ENCODE data around the gene RUSF1. TPM values are rescaled to one million over a fixed set of nuclear protein-coding genes. Genes with fewer than 3 reads are reported as not detected.
A peak's percentile ranks its signal among the peaks of the same experiment; 100 is the strongest.

Gene RUSF1
- total and polyA plus RNA-seq, 7 experiments from 2014 or later = 22.8 to 118 (median 66.6) TPM

DNA sequence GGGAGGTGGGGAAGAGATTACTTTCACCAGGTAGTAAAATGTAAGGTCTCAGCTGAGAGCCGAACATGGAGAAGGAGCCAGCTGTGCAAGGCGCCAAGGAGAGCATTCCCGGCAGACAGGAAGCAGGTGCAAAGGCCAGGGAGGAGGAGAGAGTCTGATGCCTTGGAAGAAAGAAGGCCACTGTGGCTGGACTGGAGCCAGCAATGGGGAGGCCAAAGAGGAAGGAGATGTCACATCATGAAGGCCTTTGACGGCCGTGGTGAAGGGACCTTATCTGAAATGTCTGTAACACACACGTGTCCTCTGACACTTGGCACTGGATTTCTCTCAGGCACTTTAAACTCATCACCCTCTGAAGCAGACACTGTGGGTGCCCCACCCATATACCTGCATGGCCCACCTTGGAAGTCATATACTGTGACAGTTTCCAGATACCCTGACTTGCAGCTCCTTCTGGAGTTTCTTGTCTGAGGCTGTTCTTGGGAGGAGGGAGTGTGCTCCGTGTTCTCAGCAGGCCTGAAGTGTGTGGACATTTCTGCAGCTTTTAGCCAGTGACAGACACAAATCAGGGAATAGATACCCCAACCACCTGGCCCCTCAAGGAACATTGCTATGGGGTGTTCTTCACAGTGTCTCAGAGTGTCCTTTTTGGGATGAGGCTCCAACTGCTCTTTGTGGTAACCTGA is 27.2 kb downstream of the RUSF1 start:
- H3K4me3 Mint-ChIP-seq = no peak overlapping the region
- ChIA-PET CTCF (no interaction called here), POLR2A (interaction anchor here (0.9 kb wide), 1 partner anchor 9 kb away, joined by 3 read pairs; no protein-coding TSS in a partner anchor)
- ATAC-seq = no peak
- no peak for DNase-seq
- Histone ChIP-seq H3K27ac (ENCODE audit: low read depth, low read length) (no peak overlapping the region), H3K9me3 (ENCODE audit: control insufficient read depth in 2 of 3, low read length in 3 of 3) (no peaks in the 10 kb centered on the region), H3K27me3 (ENCODE audit: control insufficient read depth in 2 of 2, insufficient read depth in 2 of 2, low read length in 2 of 2) (no peaks in the 10 kb centered on the region), H3K4me3 (ENCODE audit: low read length) (no peak overlapping the region), H3K4me1 (ENCODE audit: control insufficient read depth in 2 of 2, insufficient read depth in 2 of 2, low read length in 2 of 2) (no peaks in the 10 kb centered on the region), H3K36me3 (ENCODE audit: control insufficient read depth in 2 of 3, insufficient read depth in 3 of 3, low read length in 3 of 3) (no peaks in the 10 kb centered on the region)
- peaks cover 11 to 22% (median 15%) of the 10 kb centered on the region in 7 donors for H3K4me1 Mint-ChIP-seq
- intact Hi-C loops (cut with micrococcal nuclease) = no loop called here
- H3K27me3 Mint-ChIP-seq = peaks cover 0 to 49% (median 0%) of the 10 kb centered on the region in 5 donors
- no peaks in the 10 kb centered on the region for H3K36me3 Mint-ChIP-seq
- no peak overlapping the region for H3K27ac Mint-ChIP-seq
- no peaks in the 10 kb centered on the region for H3K9me3 Mint-ChIP-seq

DNA sequence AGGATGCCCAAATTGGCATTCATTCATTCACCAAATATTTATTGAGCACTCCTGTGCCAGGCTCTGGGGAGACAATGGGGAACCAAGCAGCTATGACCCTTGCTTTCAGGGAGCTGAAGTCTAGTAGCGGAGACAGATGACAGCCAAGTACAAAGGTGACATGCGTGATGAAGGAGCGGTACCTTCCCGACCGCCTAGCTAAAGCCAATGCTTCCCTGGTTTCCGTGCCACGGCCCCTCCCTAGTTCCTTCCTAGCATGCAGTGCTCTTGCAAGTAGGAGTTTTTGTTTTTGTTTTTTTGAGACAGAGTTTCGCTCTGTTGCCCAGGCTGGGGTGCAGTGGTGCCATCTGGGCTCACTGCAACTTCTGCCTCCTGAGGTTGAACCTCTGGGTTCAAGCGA is 28.4 kb downstream of the RUSF1 start:
- H3K27me3 Mint-ChIP-seq = peaks cover 0 to 47% (median 0%) of the 10 kb centered on the region in 5 donors
- no peaks in the 10 kb centered on the region for H3K36me3 Mint-ChIP-seq
- intact Hi-C loops (cut with micrococcal nuclease) = loop anchor here in 1 of 2 donors (5.0 kb wide), 1 partner anchor 233 kb away; a partner anchor contains a TSS
- H3K27ac Mint-ChIP-seq = peak overlapping the region in 1 of 9 donors; percentile 52
- H3K4me3 Mint-ChIP-seq = no peak overlapping the region
- H3K9me3 ChIP-seq (ENCODE audit: control insufficient read depth in 2 of 3, low read length in 3 of 3) = no peaks in the 10 kb centered on the region
- H3K9me3 Mint-ChIP-seq = no peaks in the 10 kb centered on the region
- H3K27ac ChIP-seq (ENCODE audit: low read depth, low read length) = no peak overlapping the region
- no peaks in the 10 kb centered on the region for H3K36me3 ChIP-seq (ENCODE audit: control insufficient read depth in 2 of 3, insufficient read depth in 3 of 3, low read length in 3 of 3)
- no peak overlapping the region for H3K4me3 ChIP-seq (ENCODE audit: low read length)
- ATAC-seq (no peak), DNase-seq (no peak)
- ChIA-PET CTCF (interaction anchor here (1.6 kb wide), 1 partner anchor 37 kb away, joined by 4 read pairs; the partner anchor contains the start of gene ZNF843), POLR2A (interaction anchor here (7.8 kb wide), 1 partner anchor 21 kb away, joined by 69 read pairs; the partner anchor contains the start of gene ARMC5)
- H3K4me1 Mint-ChIP-seq = peaks cover 6 to 20% (median 11%) of the 10 kb centered on the region in 7 donors
- no peaks in the 10 kb centered on the region for H3K27me3 ChIP-seq (ENCODE audit: control insufficient read depth in 2 of 2, insufficient read depth in 2 of 2, low read length in 2 of 2)
- H3K4me1 ChIP-seq (ENCODE audit: control insufficient read depth in 2 of 2, insufficient read depth in 2 of 2, low read length in 2 of 2) = no peaks in the 10 kb centered on the region

DNA sequence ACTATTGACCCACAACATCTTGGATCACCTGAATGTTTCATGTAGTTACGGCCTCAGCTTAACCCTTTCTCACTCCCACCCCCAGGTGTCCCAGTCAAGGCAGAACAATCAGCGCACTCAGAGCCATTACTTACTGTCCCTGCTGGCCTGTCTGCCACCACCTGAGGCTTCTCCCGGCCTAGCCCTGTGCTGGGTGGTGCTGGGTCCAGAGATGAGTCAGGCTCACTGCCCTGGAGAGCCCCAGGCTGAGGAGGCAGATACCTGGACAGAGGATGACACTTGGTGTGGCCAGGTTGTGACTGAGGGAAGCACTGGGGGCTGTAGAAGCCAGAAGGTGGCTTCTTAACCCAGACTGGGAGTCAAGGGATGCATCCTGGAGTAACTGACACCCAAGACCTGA is 29.2 kb downstream of the RUSF1 start:
- peaks cover 7 to 20% (median 11%) of the 10 kb centered on the region in 7 donors for H3K4me1 Mint-ChIP-seq
- POLR2A ChIA-PET = interaction anchor here (0.9 to 7.8 kb wide), 2 partner anchors 20 to 26 kb away, joined by 3 to 69 read pairs; partner anchors contain the start of gene ARMC5
- Histone ChIP-seq H3K36me3 (ENCODE audit: control insufficient read depth in 2 of 3, insufficient read depth in 3 of 3, low read length in 3 of 3) (no peaks in the 10 kb centered on the region), H3K9me3 (ENCODE audit: control insufficient read depth in 2 of 3, low read length in 3 of 3) (no peaks in the 10 kb centered on the region), H3K27ac (ENCODE audit: low read depth, low read length) (no peak overlapping the region), H3K27me3 (ENCODE audit: control insufficient read depth in 2 of 2, insufficient read depth in 2 of 2, low read length in 2 of 2) (no peaks in the 10 kb centered on the region), H3K4me3 (ENCODE audit: low read length) (no peak overlapping the region), H3K4me1 (ENCODE audit: control insufficient read depth in 2 of 2, insufficient read depth in 2 of 2, low read length in 2 of 2) (no peaks in the 10 kb centered on the region)
- ATAC-seq (no peak), DNase-seq (no peak)
- H3K4me3 Mint-ChIP-seq = peak overlapping the region in 1 of 10 donors; percentile 11
- H3K9me3 Mint-ChIP-seq = no peaks in the 10 kb centered on the region
- H3K27ac Mint-ChIP-seq = peak overlapping the region in 1 of 9 donors; percentile 50
- H3K27me3 Mint-ChIP-seq = peaks cover 0 to 55% (median 0%) of the 10 kb centered on the region in 5 donors
- intact Hi-C loops (cut with micrococcal nuclease) = loop anchor here in 1 of 2 donors (5.0 kb wide), 1 partner anchor 233 kb away; a partner anchor contains a TSS
- CTCF ChIA-PET = interaction anchor here (1.6 kb wide), 1 partner anchor 36 kb away, joined by 4 read pairs; the partner anchor contains the start of gene ZNF843
- H3K36me3 Mint-ChIP-seq = no peaks in the 10 kb centered on the region

DNA sequence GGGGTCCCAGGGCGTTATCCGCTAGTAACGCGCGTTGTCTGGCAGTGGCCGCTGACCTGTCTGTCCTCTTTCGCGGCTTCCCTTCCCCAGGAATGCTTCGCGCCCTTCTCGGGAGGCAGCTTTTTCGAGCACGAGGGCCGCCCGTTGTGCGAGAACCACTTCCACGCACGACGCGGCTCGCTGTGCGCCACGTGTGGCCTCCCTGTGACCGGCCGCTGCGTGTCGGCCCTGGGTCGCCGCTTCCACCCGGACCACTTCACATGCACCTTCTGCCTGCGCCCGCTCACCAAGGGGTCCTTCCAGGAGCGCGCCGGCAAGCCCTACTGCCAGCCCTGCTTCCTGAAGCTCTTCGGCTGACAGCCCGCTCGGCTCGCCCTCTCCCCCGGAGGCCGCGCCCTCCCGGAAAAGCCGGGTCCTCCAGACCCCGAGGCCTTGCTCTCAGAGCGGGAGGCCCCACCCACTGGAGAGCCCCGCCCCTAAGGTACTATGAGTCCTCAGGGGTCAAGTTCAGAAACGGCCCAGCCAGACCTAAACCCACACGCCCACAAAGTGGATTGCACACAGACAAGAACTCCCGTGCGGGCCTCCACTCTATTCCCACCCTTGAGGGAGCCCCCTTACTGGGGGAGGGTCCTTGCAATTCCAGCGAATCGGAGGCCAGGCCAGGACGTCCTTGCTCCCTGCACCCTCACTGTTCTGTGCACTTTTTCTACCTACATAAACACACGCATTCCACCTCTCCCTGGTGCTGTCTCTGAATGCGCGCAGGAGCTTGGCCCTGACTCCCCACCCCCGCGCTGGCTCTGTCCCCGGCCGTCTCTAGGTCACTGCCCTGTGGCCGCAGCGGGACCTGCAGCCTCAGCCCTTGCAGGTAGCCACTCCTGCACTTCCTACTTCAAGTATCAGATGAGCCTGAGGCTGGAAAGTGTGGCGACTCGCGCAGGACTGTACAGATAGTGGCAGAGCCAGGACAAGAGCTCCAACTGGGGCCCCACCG is 30.7 kb downstream of the RUSF1 start:
- H3K36me3 ChIP-seq (ENCODE audit: control insufficient read depth in 2 of 3, insufficient read depth in 3 of 3, low read length in 3 of 3) = no peaks in the 10 kb centered on the region
- H3K4me3 ChIP-seq (ENCODE audit: low read length) = peak overlapping the region; percentile 48
- ATAC-seq (peak; percentile 26), DNase-seq (peak in 1 of 9 donors; percentile 40)
- peak overlapping the region; percentile 58 for H3K27ac ChIP-seq (ENCODE audit: low read depth, low read length)
- Mint-ChIP-seq H3K4me1 (peaks cover 8 to 25% (median 16%) of the 10 kb centered on the region in 7 donors), H3K36me3 (no peaks in the 10 kb centered on the region), H3K27me3 (peaks cover 0 to 64% (median 7%) of the 10 kb centered on the region in 5 donors), H3K9me3 (no peaks in the 10 kb centered on the region), H3K27ac (peak overlapping the region in 6 of 9 donors; percentile 20 to 83 (median 56)), H3K4me3 (peak overlapping the region; percentile 73 to 91 (median 82))
- H3K9me3 ChIP-seq (ENCODE audit: control insufficient read depth in 2 of 3, low read length in 3 of 3) = no peaks in the 10 kb centered on the region
- intact Hi-C loops (cut with micrococcal nuclease) = loop anchor here (1.0 to 5.0 kb wide), 5 partner anchors 10 to 235 kb away; partner anchors contain the start of genes ARMC5 (in 1 of the 2) and RUSF1 (in 1 of the 2)
- H3K27me3 ChIP-seq (ENCODE audit: control insufficient read depth in 2 of 2, insufficient read depth in 2 of 2, low read length in 2 of 2) = no peaks in the 10 kb centered on the region
- ChIA-PET POLR2A (interaction anchor here (0.7 to 7.8 kb wide), 8 partner anchors 11 to 520 kb away, joined by 3 to 69 read pairs (median 4); partner anchors contain the start of genes ARMC5, RUSF1 and SETD1A), CTCF (interaction anchor here (0.9 to 1.1 kb wide), 3 partner anchors 19 to 391 kb away, joined by 3 read pairs; partner anchors contain the start of gene ARMC5)
- peaks cover 0 to 3% of the 10 kb centered on the region in 2 donors for H3K4me1 ChIP-seq (ENCODE audit: control insufficient read depth in 2 of 2, insufficient read depth in 2 of 2, low read length in 2 of 2)

DNA sequence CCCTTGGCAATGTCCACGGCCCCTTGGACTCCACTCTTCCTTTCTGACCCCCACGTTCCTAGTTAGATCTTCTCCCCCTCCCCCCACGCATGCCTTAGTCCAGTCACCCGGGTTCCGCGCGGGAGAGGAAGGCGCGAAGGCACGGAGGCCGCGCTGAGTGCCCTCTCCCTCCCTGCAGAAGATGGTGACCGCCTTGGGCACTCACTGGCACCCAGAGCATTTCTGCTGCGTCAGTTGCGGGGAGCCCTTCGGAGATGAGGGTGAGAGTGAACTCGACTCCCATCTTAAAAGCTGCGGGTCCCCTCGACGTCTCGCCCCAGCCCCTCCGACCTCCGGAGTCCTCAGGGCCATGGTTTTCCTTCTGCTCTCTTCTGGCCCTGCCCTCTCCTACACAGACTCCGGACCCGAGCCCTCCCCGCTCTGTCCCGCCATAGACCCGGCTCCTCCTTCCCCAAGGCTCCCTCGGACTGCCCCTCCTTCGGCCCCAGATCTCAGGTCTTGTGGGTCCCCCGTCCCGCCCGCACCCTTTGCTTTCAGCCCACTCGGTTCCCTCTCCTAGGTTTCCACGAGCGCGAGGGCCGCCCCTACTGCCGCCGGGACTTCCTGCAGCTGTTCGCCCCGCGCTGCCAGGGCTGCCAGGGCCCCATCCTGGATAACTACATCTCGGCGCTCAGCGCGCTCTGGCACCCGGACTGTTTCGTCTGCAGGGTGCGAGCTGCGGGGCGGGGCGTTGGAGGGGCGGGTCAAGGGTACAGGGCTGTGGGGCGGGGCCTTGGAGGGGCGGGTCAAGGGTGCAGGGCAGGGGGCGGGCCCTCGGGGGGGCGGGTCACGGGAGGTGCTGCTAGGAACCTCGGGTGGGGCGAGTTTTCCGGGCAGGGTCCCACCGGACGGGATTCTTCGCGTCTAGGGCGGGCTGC is 31.6 kb downstream of the RUSF1 start:
- intact Hi-C loops (cut with micrococcal nuclease) = loop anchor here (1.0 to 5.0 kb wide), 5 partner anchors 11 to 236 kb away; partner anchors contain the start of genes ARMC5 (in 2 of the 2) and RUSF1 (in 1 of the 2)

More for the DNA sequence above, 31.6 kb downstream of the RUSF1 start:
- no peaks in the 10 kb centered on the region for H3K27me3 ChIP-seq (ENCODE audit: control insufficient read depth in 2 of 2, insufficient read depth in 2 of 2, low read length in 2 of 2)
- H3K9me3 ChIP-seq (ENCODE audit: control insufficient read depth in 2 of 3, low read length in 3 of 3) = no peaks in the 10 kb centered on the region
- peak overlapping the region; percentile 65 for H3K27ac ChIP-seq (ENCODE audit: low read depth, low read length)
- H3K4me1 Mint-ChIP-seq = peaks cover 8 to 30% (median 19%) of the 10 kb centered on the region in 7 donors
- POLR2A ChIA-PET = interaction anchor here (0.7 to 7.8 kb wide), 9 partner anchors 11 to 519 kb away, joined by 3 to 69 read pairs (median 4); partner anchors contain the start of genes ARMC5, RUSF1 and SETD1A
- peaks cover 2 to 6% of the 10 kb centered on the region in 2 donors for H3K4me1 ChIP-seq (ENCODE audit: control insufficient read depth in 2 of 2, insufficient read depth in 2 of 2, low read length in 2 of 2)
- H3K36me3 ChIP-seq (ENCODE audit: control insufficient read depth in 2 of 3, insufficient read depth in 3 of 3, low read length in 3 of 3) = no peaks in the 10 kb centered on the region
- DNase-seq (peak; percentile 60 to 85 (median 77)), ATAC-seq (peak; percentile 93)
- peak overlapping the region in 8 of 9 donors; percentile 58 to 83 (median 79) for H3K27ac Mint-ChIP-seq
- peak overlapping the region; percentile 65 for H3K4me3 ChIP-seq (ENCODE audit: low read length)
- no peaks in the 10 kb centered on the region for H3K36me3 Mint-ChIP-seq
- CTCF ChIA-PET = interaction anchor here (0.9 to 3.2 kb wide), 3 partner anchors 16 to 392 kb away, joined by 3 to 17 read pairs (median 3); partner anchors contain the start of gene ARMC5
- no peaks in the 10 kb centered on the region for H3K9me3 Mint-ChIP-seq
- peaks cover 0 to 63% (median 11%) of the 10 kb centered on the region in 5 donors for H3K27me3 Mint-ChIP-seq
- H3K4me3 Mint-ChIP-seq = peak overlapping the region; percentile 75 to 91 (median 84)

Measured in naive thymus-derived CD4-positive, alpha-beta T cell (primary cell).